K562 (cell line): ENCODE data around the gene RAB2B. TPM values are rescaled to one million over a fixed set of nuclear protein-coding genes. Genes with fewer than 3 reads are reported as not detected.

ENCODE experiments used
- ATAC-seq: fragments of 200-7000 bp; cut with Tn5 transposase; 3 replicates; pipeline ENCODE4 v1.9.1; 2020; ENCODE audit warnings: moderate library complexity
- BruUV-seq: library from RNA; stranded (reverse); fragments of 400-500 nt; replicated peaks from 2 replicates; lab custom pipeline; 2021; lab: Mats Ljungman, UMichigan
- CTCF ChIA-PET: fragments of 300-600 bp; formaldehyde crosslinking; extraction: SDS; loops from one replicate; lab custom pipeline; 2021; ENCODE audit warnings: low intra/inter-chr PET ratio; lab: Yijun Ruan, JAX
- POLR2A ChIA-PET: fragments of 300-600, 350-650 bp; sonication (Branson Sonifier 250); formaldehyde crosslinking; extraction: SDS; loops from one replicate; lab custom pipeline; 2021; ENCODE audit warnings: antibody characterized with exemption, inconsistent platforms; lab: Yijun Ruan, JAX
- DNase-seq, 4 experiments: peaks; one replicate each; pipeline versions ENCODE4 v3.0.0 to v3.0.0-alpha.2; 2011 to 2018; ENCODE audit warnings: low spot score in 3 of 4, mixed read lengths in 3 of 4; ENCODE audit errors: extremely low read depth in 1 of 4
- FAIRE-seq: peaks from 2 replicates; lab custom pipeline; 2011; peaks lifted over from hg19 to GRCh38; lab: Jason Lieb, UNC
- H2AFZ ChIP-seq: 2 replicates; pipeline ENCODE4 v1.6.0; 2011; ENCODE audit warnings: low read depth, low read length, control low read depth, inconsistent platforms
- H3K27ac ChIP-seq: fragments of 200-600 bp; 3 replicates; pipeline ENCODE4 v1.8.0; 2011; ENCODE audit warnings: low read depth, mild to moderate bottlenecking, control low read depth, inconsistent platforms, low read length, moderate library complexity, mixed read lengths; ENCODE audit errors: extremely low read depth
- H3K27me3 ChIP-seq, 2 experiments: fragments of 300-600 bp in 1 of 2; 2 replicates in 1 of 2; 3 replicates in 1 of 2; pipeline versions ENCODE4 v1.6.0 to v1.8.0; 2011; ENCODE audit warnings: inconsistent platforms in 2 of 2, low read length in 2 of 2, mild to moderate bottlenecking in 1 of 2, mixed read lengths in 1 of 2, moderate library complexity in 1 of 2; ENCODE audit not compliant: control insufficient read depth in 2 of 2, insufficient read depth in 2 of 2
- H3K36me3 ChIP-seq: fragments of 300-600 bp; 3 replicates; pipeline ENCODE4 v1.8.0; 2011; ENCODE audit warnings: mild to moderate bottlenecking, low read length, inconsistent platforms; ENCODE audit not compliant: control insufficient read depth, insufficient read depth
- H3K4me1 ChIP-seq, 2 experiments: fragments of 200-600 bp in 1 of 2; replicated peaks in 1 of 2; 2 replicates in 1 of 2; 3 replicates in 1 of 2; pipeline versions ENCODE4 v1.5.1 to v1.8.0; 2011; ENCODE audit warnings: inconsistent platforms in 2 of 2, low read length in 2 of 2, mild to moderate bottlenecking in 1 of 2, mixed read lengths in 1 of 2, moderate library complexity in 1 of 2; ENCODE audit not compliant: control insufficient read depth in 2 of 2, insufficient read depth in 2 of 2
- H3K4me2 ChIP-seq: 2 replicates; pipeline ENCODE4 v1.6.1; 2011; ENCODE audit warnings: low read length, control low read depth, inconsistent platforms, mixed read lengths; ENCODE audit not compliant: insufficient read depth
- H3K4me3 ChIP-seq: fragments of 200-600 bp; sonication (generic), shearing (Covaris generic); 2 replicates; pipeline ENCODE4 v1.5.1; 2016; ENCODE audit warnings: control low read depth, inconsistent platforms
- H3K79me2 ChIP-seq: fragments of 200-600 bp; 3 replicates; pipeline ENCODE4 v1.8.0; 2011; ENCODE audit warnings: low read length, inconsistent platforms; ENCODE audit not compliant: control insufficient read depth, insufficient read depth
- H3K9ac ChIP-seq, 2 experiments: 2 replicates each; pipeline versions ENCODE4 v1.6.0 to v1.6.1; 2011; ENCODE audit warnings: low read depth in 2 of 2, low read length in 2 of 2, control low read depth in 1 of 2, inconsistent platforms in 1 of 2, mild to moderate bottlenecking in 1 of 2, mixed read lengths in 1 of 2; ENCODE audit not compliant: insufficient read depth in 1 of 2
- H3K9me1 ChIP-seq: one replicate; pipeline ENCODE4 v1.6.0; 2011; ENCODE audit warnings: inconsistent platforms, mild to moderate bottlenecking, low read length, moderate library complexity; ENCODE audit not compliant: control insufficient read depth, insufficient read depth
- H3K9me3 ChIP-seq: replicated peaks from 2 replicates; pipeline ENCODE4 v1.5.1; 2011; ENCODE audit warnings: low read depth, low read length, inconsistent platforms; ENCODE audit not compliant: control insufficient read depth, insufficient read depth
- H4K20me1 ChIP-seq: replicated peaks from 2 replicates; pipeline ENCODE4 v1.6.1; 2011; ENCODE audit warnings: low read length, inconsistent platforms, mixed read lengths; ENCODE audit not compliant: control insufficient read depth, insufficient read depth
- ELF4 ChIP-seq: fragments of 450-650 bp; formaldehyde crosslinking; IDR thresholded peaks from 2 replicates; pipeline ENCODE4 v1.4.0; 2022; ENCODE audit warnings: missing genetic modification characterization
- ETV6 ChIP-seq, 3 experiments: fragments of 150-350 bp in 1 of 3; sonication (generic) in 1 of 3; formaldehyde crosslinking in 1 of 3; IDR thresholded peaks; 2 replicates each; pipeline versions ENCODE4 v1.6.1 to v1.8.0; 2014 to 2022; ENCODE audit warnings: borderline replicate concordance in 2 of 3, low read depth in 2 of 3, antibody characterized with exemption in 1 of 3, low read length in 1 of 3, mild to moderate bottlenecking in 1 of 3, missing genetic modification reagents in 1 of 3
- FOXK1 ChIP-seq: sonication (generic); formaldehyde crosslinking; IDR thresholded peaks from 2 replicates; pipeline ENCODE4 v1.8.0; 2022; ENCODE audit warnings: missing genetic modification reagents, mild to moderate bottlenecking, borderline replicate concordance
- MTA1 ChIP-seq: fragments of 450-650 bp; IDR thresholded peaks from 2 replicates; pipeline ENCODE4 v1.6.1; 2017; ENCODE audit warnings: borderline replicate concordance
- PHB ChIP-seq: fragments of 250-450 bp; sonication (Bioruptor Pico); IDR thresholded peaks from 2 replicates; pipeline ENCODE4 v1.5.0; 2021
- PPARD ChIP-seq: fragments of 250-450 bp; sonication (Bioruptor Pico); IDR thresholded peaks from 2 replicates; pipeline ENCODE4 v1.8.0; 2022; ENCODE audit warnings: inconsistent platforms, mild to moderate bottlenecking, moderate library complexity
- ZBED1 ChIP-seq: IDR thresholded peaks from 2 replicates; pipeline ENCODE4 v1.6.1; 2014
- ZBTB1 ChIP-seq: sonication (generic); formaldehyde crosslinking; IDR thresholded peaks from 2 replicates; pipeline ENCODE4 v1.8.1; 2023; ENCODE audit warnings: missing genetic modification reagents, low read depth, mild to moderate bottlenecking, borderline replicate concordance
- WGBS: fragments of 100-300 bp; shearing (Covaris generic); methylation state at CpG from one replicate; pipeline ENCODE4 v1.1.6; 2016; ENCODE audit warnings: low coverage, mixed read lengths; ENCODE audit not compliant: insufficient coverage; ENCODE audit errors: missing lambda C conversion rate; 5-methylcytosine and 5-hydroxymethylcytosine counted together
- in situ Hi-C: fragments of 300-500 bp; cut with MboI; formaldehyde crosslinking; loops from 4 replicates; pipeline ENCODE4 v1.15.0; 2018; ENCODE audit warnings: inconsistent platforms, mixed read lengths
- intact Hi-C: fragments of 100-400 bp; cut with micrococcal nuclease; formaldehyde crosslinking; loops from 2 replicates; pipeline ENCODE4 v1.14.2; 2022
- polyA plus RNA-seq, 8 experiments: library from polyadenylated mRNA; depleted of rRNA in 4 of 8; stranded (reverse) in 5 of 8; unstranded in 3 of 8; fragments of >200 nt; fragmentation: Nextera tagmentation in 2 of 8; fragmentation: Illumina TruSeq in 1 of 8; extraction: Ambion mirVana in 2 of 8; extraction: Trizol in 1 of 8; gene quantifications; 2 replicates each; pipeline versions ENCODE4 v1.2.1 to v1.2.3, GENCODE V29; 2011 to 2014; ENCODE audit warnings: inconsistent platforms in 1 of 8, missing spikeins in 1 of 8
- total RNA-seq, 7 experiments: library from RNA; depleted of rRNA in 6 of 7; stranded (reverse); fragments of >200 nt in 6 of 7; fragmentation: Illumina TruSeq in 2 of 7; extraction: Trizol in 2 of 7; gene quantifications; 2 replicates each; pipeline versions ENCODE4 v1.2.1 to v1.2.3, GENCODE V29; 2011 to 2021; ENCODE audit warnings: low replicate concordance in 1 of 7
- TF ChIP-seq, protein P1 (sequence below): fragments of 200-800 bp; sonication (Bioruptor generic); IDR thresholded peaks from 2 replicates; pipeline ENCODE4 v1.6.1; 2016; ENCODE audit warnings: missing genetic modification characterization, missing compliant biosample characterization
- TF ChIP-seq, protein P2 (sequence below): fragments of 250-450 bp; sonication (Bioruptor Pico); IDR thresholded peaks from 2 replicates; pipeline ENCODE4 v1.4.0; 2020; ENCODE audit warnings: borderline replicate concordance
- TF ChIP-seq, protein P3 (sequence below): sonication (generic); formaldehyde crosslinking; IDR thresholded peaks from 2 replicates; pipeline ENCODE4 v1.9.0; 2022; ENCODE audit warnings: mild to moderate bottlenecking, missing genetic modification reagents
- TF ChIP-seq, protein P4 (sequence below): fragments of 250-450 bp; sonication (Bioruptor Pico); IDR thresholded peaks from 2 replicates; pipeline ENCODE4 v1.6.1; 2021; ENCODE audit warnings: mild to moderate bottlenecking

Gene RAB2B
- total and polyA plus RNA-seq, 9 of the 15 experiments (the other 6 are each of a cell fraction or from before 2014, with no cell fraction given): 4.6 to 19.8 (median 9.8) TPM

DNA sequence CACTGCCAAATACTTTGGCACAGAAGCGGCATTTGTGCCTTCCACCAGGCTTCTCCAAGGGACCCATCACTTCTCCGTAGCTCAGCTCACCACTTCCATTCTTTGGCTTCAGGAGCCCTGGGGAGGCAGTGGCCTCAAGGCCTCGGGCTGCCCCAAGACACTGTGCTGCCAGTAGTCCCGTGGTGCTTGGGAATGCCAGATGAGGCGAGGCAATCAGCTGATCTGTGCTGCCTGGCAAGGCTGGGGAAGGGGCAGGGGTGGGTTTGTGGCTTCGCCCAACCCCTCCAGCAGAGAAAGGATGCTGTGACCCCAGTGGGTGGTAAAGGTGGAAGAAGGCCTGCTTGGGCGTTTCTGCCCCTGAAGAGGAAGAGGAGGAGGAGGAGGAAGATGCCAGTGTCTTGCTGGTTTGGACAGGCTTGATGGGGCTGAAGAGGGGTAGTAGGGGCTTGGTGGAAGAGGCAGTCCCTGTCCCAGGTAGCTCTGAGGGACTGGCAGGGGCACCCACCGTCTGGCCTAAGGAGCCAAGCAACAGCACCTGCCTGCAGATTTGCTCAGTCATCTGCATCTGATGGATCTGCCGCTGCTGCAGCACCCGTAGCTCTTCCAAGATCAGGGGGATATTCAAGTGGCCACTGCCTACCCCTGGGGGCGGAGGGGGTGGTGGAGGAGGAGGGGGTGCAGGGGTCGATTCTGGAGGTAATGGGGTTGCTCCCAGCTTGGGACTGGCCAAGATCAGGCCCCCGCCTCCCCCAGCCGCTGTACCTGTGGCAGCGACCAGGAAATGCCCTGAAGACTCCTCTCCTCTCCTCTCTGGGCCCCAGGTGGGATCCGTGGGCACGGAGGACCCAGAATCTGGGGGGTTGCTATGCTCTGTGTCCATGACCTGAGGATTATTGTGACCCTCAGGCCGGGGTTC lies 48.1 kb upstream of the RAB2B start:
- DNase-seq (no peak), ATAC-seq (no peak), FAIRE-seq (no peak)
- Histone ChIP-seq H4K20me1 (no peaks in the 10 kb centered on the region), H3K27me3 (no peaks in the 10 kb centered on the region), H3K4me3 (peak overlapping the region; percentile 68), H3K9me3 (no peaks in the 10 kb centered on the region), H3K4me1 (peaks cover 38 to 39% of the 10 kb centered on the region in 2 experiments), H3K36me3 (peaks cover 28% of the 10 kb centered on the region; the same call in 2 of the 3 replicates), H2AFZ (no peak overlapping the region), H3K27ac (peak overlapping the region; percentile 80), H3K9ac (peak overlapping the region; percentile 65 to 91), H3K79me2 (peaks cover 22% of the 10 kb centered on the region), H3K4me2 (peak overlapping the region; percentile 76), H3K9me1 (no peaks in the 10 kb centered on the region)
- ChIA-PET POLR2A (interaction anchor here (0.5 to 3.5 kb wide), 3 partner anchors 11 to 21 kb away, joined by 3 to 39 read pairs (median 3); partner anchors contain the start of gene METTL3), CTCF (no interaction called here)
- WGBS: 65% methylated on average over 5 of the region's 18 CpGs
- TF ChIP-seq PPARD: no peak
- TF ChIP-seq FOXK1 (CRISPR knock-in tag): no peak
- TF ChIP-seq, protein P1, sequence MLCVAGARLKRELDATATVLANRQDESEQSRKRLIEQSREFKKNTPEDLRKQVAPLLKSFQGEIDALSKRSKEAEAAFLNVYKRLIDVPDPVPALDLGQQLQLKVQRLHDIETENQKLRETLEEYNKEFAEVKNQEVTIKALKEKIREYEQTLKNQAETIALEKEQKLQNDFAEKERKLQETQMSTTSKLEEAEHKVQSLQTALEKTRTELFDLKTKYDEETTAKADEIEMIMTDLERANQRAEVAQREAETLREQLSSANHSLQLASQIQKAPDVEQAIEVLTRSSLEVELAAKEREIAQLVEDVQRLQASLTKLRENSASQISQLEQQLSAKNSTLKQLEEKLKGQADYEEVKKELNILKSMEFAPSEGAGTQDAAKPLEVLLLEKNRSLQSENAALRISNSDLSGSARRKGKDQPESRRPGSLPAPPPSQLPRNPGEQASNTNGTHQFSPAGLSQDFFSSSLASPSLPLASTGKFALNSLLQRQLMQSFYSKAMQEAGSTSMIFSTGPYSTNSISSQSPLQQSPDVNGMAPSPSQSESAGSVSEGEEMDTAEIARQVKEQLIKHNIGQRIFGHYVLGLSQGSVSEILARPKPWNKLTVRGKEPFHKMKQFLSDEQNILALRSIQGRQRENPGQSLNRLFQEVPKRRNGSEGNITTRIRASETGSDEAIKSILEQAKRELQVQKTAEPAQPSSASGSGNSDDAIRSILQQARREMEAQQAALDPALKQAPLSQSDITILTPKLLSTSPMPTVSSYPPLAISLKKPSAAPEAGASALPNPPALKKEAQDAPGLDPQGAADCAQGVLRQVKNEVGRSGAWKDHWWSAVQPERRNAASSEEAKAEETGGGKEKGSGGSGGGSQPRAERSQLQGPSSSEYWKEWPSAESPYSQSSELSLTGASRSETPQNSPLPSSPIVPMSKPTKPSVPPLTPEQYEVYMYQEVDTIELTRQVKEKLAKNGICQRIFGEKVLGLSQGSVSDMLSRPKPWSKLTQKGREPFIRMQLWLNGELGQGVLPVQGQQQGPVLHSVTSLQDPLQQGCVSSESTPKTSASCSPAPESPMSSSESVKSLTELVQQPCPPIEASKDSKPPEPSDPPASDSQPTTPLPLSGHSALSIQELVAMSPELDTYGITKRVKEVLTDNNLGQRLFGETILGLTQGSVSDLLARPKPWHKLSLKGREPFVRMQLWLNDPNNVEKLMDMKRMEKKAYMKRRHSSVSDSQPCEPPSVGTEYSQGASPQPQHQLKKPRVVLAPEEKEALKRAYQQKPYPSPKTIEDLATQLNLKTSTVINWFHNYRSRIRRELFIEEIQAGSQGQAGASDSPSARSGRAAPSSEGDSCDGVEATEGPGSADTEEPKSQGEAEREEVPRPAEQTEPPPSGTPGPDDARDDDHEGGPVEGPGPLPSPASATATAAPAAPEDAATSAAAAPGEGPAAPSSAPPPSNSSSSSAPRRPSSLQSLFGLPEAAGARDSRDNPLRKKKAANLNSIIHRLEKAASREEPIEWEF (CRISPR knock-in tag): no peak
- no peak for TF ChIP-seq ZBED1
- no peak for TF ChIP-seq PHB (CRISPR knock-in tag)
- TF ChIP-seq MTA1: no peak
- TF ChIP-seq, protein P2, sequence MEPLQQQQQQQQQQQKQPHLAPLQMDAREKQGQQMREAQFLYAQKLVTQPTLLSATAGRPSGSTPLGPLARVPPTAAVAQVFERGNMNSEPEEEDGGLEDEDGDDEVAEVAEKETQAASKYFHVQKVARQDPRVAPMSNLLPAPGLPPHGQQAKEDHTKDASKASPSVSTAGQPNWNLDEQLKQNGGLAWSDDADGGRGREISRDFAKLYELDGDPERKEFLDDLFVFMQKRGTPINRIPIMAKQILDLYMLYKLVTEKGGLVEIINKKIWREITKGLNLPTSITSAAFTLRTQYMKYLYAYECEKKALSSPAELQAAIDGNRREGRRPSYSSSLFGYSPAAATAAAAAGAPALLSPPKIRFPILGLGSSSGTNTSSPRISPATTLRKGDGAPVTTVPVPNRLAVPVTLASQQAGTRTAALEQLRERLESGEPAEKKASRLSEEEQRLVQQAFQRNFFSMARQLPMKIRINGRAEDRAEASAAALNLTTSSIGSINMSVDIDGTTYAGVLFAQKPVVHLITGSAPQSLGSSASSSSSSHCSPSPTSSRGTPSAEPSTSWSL: no peak
- no peak for TF ChIP-seq ETV6 (IDR thresholded peaks at IDR 0.05; ENCODE audit: borderline replicate concordance in 1 of 2, low read depth in 2 of 2, low read length in 1 of 2)
- TF ChIP-seq ETV6 (CRISPR knock-in tag; IDR thresholded peaks at IDR 0.05; ENCODE audit: borderline replicate concordance): no peak
- TF ChIP-seq, protein P3, sequence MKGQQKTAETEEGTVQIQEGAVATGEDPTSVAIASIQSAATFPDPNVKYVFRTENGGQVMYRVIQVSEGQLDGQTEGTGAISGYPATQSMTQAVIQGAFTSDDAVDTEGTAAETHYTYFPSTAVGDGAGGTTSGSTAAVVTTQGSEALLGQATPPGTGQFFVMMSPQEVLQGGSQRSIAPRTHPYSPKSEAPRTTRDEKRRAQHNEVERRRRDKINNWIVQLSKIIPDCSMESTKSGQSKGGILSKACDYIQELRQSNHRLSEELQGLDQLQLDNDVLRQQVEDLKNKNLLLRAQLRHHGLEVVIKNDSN (CRISPR knock-in tag): no peak
- no peak for TF ChIP-seq ELF4 (CRISPR knock-in tag)
- TF ChIP-seq, protein P4, sequence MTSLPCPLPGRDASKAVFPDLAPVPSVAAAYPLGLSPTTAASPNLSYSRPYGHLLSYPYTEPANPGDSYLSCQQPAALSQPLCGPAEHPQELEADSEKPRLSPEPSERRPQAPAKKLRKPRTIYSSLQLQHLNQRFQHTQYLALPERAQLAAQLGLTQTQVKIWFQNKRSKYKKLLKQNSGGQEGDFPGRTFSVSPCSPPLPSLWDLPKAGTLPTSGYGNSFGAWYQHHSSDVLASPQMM (CRISPR knock-in tag): no peak
- TF ChIP-seq ZBTB1: no peak
- intact Hi-C loops: no loop called here
- no TSS peak for BruUV-seq
- in situ Hi-C loops: no loop called here
